ENCODE data around the gene ZNF597. TPM values are rescaled to one million over a fixed set of nuclear protein-coding genes. Genes with fewer than 3 reads are reported as not detected.
"Not testable (repeated sequence)": the region's sequence is repeated elsewhere in the genome, so short reads cannot be mapped to it uniquely, and the experiment has no call there.

ZNF597 gene
- total and polyA plus RNA-seq, 7 donors = 0.63 to 1.7 (median 1.1) TPM

- ATAC-seq = no peak
- no peak for DNase-seq
- Histone ChIP-seq H3K4me3 (no peak overlapping the region), H3K36me3 (ENCODE audit: insufficient read depth in 1 of 2, low read depth in 1 of 2) (peaks cover 20 to 58% of the 10 kb centered on the region in 2 donors), H3K9me3 (no peaks in the 10 kb centered on the region), H3K27me3 (ENCODE audit: insufficient read depth in 3 of 3, low read length in 2 of 3) (no peaks in the 10 kb centered on the region), H3K4me1 (peaks cover 13% of the 10 kb centered on the region), H3K27ac (no peak overlapping the region)
- TF ChIP-seq, protein P1, sequence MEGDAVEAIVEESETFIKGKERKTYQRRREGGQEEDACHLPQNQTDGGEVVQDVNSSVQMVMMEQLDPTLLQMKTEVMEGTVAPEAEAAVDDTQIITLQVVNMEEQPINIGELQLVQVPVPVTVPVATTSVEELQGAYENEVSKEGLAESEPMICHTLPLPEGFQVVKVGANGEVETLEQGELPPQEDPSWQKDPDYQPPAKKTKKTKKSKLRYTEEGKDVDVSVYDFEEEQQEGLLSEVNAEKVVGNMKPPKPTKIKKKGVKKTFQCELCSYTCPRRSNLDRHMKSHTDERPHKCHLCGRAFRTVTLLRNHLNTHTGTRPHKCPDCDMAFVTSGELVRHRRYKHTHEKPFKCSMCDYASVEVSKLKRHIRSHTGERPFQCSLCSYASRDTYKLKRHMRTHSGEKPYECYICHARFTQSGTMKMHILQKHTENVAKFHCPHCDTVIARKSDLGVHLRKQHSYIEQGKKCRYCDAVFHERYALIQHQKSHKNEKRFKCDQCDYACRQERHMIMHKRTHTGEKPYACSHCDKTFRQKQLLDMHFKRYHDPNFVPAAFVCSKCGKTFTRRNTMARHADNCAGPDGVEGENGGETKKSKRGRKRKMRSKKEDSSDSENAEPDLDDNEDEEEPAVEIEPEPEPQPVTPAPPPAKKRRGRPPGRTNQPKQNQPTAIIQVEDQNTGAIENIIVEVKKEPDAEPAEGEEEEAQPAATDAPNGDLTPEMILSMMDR (IDR thresholded peaks at IDR 0.05) = no peak
- 76 to 88% (median 86%) methylated on average over 12 of the region's 12 CpGs for WGBS, 3 donors
- intact Hi-C loops (cut with DNase I) = no loop called here
Measured at GRCh38 chr16:3479654-3480216, 36.4 kb upstream of the ZNF597 start.

DNA sequence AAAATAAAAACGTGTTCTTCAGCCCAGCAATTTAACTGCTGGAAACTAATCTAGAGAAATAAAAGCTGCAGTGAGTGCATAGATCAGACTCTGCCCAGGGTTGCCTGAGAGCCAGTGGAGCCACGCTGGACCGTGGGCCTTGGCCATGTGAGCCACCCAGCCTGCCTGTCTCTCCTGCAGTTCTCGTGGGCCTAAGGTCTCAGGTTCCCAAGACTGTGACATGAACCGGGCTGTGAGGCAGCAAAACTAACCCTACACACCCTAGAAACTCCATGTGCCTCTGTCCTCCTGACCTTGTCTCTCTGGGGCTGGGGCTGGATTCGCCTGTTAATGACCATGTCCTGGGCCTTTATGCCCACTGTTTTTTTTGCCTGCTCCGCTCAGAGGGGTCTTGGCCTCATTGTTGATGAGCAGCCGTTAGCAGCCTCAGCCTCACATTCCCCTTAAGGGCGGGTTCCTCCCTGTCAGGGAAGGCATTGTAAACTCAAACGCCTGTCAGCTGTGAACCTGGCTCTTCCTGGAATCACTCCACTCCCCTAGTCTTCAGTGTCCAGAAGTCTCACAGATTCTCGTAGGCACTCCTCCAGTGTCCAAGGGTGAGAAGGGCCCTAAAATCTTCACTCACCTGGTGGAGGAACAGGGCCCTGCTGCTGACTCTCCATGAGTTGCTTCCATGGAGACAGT, 35.1 kb upstream of the ZNF597 start:
- Histone ChIP-seq H3K9me3 (no peaks in the 10 kb centered on the region), H3K4me3 (no peak overlapping the region), H3K4me1 (peaks cover 25% of the 10 kb centered on the region), H3K27me3 (ENCODE audit: insufficient read depth in 3 of 3, low read length in 2 of 3) (no peaks in the 10 kb centered on the region), H3K27ac (peak overlapping the region; percentile 18), H3K36me3 (ENCODE audit: insufficient read depth in 1 of 2, low read depth in 1 of 2) (peaks cover 9 to 44% of the 10 kb centered on the region in 2 donors)
- ATAC-seq (peak in 3 of 4 donors; percentile 50 to 68 (median 64)), DNase-seq (no peak)
- WGBS, 3 donors = 37 to 72% (median 44%) methylated on average over 11 of the region's 11 CpGs
- intact Hi-C loops (cut with DNase I) = no loop called here
- TF ChIP-seq, protein P1 (IDR thresholded peaks at IDR 0.05) = no peak

GRCh38 chr16:3476409-3476808, 33.1 kb upstream of the ZNF597 start:
- H3K27me3 ChIP-seq (ENCODE audit: insufficient read depth in 3 of 3, low read length in 2 of 3) = no peaks in the 10 kb centered on the region
- peak in 2 of 4 donors; percentile 23 to 31 for ATAC-seq
- H3K4me1 ChIP-seq = peaks cover 23% of the 10 kb centered on the region
- WGBS, 3 donors = 42 to 71% (median 44%) methylated on average over 3 of the region's 3 CpGs
- TF ChIP-seq, protein P1 (IDR thresholded peaks at IDR 0.05) = no peak
- no peak overlapping the region for H3K27ac ChIP-seq
- H3K9me3 ChIP-seq = no peaks in the 10 kb centered on the region
- no peak overlapping the region for H3K4me3 ChIP-seq
- peaks cover 4 to 24% of the 10 kb centered on the region in 2 donors for H3K36me3 ChIP-seq (ENCODE audit: insufficient read depth in 1 of 2, low read depth in 1 of 2)
- intact Hi-C loops (cut with DNase I) = no loop called here
- DNase-seq = no peak

- ATAC-seq (peak in 1 of 4 donors; percentile 5), DNase-seq (peak in 1 of 2 donors; percentile 37)
- Histone ChIP-seq H3K9me3 (no peaks in the 10 kb centered on the region), H3K4me3 (no peak overlapping the region), H3K27ac (no peak overlapping the region), H3K27me3 (ENCODE audit: insufficient read depth in 3 of 3, low read length in 2 of 3) (no peaks in the 10 kb centered on the region), H3K4me1 (peaks cover 21% of the 10 kb centered on the region), H3K36me3 (ENCODE audit: insufficient read depth in 1 of 2, low read depth in 1 of 2) (peaks cover 4 to 18% of the 10 kb centered on the region in 2 donors)
- TF ChIP-seq, protein P1 (IDR thresholded peaks at IDR 0.05) = no peak
- WGBS, 3 donors = 79 to 91% (median 87%) methylated on average over 29 of the region's 29 CpGs
- intact Hi-C loops (cut with DNase I) = no loop called here
Measured at GRCh38 chr16:3475604-3476375, 32.5 kb upstream of the ZNF597 start.

GRCh38 chr16:3474870-3475269, 31.6 kb upstream of the ZNF597 start:
- H3K4me3 ChIP-seq; H3K27me3 ChIP-seq (ENCODE audit: insufficient read depth in 3 of 3, low read length in 2 of 3); ATAC-seq; H3K27ac ChIP-seq; DNase-seq; intact Hi-C loops (cut with DNase I); H3K9me3 ChIP-seq: not testable (repeated sequence)
- peaks cover 26% of the 10 kb centered on the region for H3K4me1 ChIP-seq
- peaks cover 4 to 10% of the 10 kb centered on the region in 2 donors for H3K36me3 ChIP-seq (ENCODE audit: insufficient read depth in 1 of 2, low read depth in 1 of 2)
- 94 to 97% (median 94%) methylated on average over 7 of the region's 7 CpGs for WGBS, 3 donors
